DMS 273 treated with DMSO at 0.1 percent for 48 hours (cell line): ENCODE data around the gene SIRT7.

Source experiments
- DNase-seq: peaks from one replicate; lab custom pipeline; 2025; lab: John Stamatoyannopoulos, UW

SIRT7 gene

GRCh38 chr17:81885454-81885853 lies 32.5 kb downstream of the SIRT7 start:
- no peak for DNase-seq

GRCh38 chr17:81884968-81885367 lies 33.0 kb downstream of the SIRT7 start:
- DNase-seq, result no peak

DNA sequence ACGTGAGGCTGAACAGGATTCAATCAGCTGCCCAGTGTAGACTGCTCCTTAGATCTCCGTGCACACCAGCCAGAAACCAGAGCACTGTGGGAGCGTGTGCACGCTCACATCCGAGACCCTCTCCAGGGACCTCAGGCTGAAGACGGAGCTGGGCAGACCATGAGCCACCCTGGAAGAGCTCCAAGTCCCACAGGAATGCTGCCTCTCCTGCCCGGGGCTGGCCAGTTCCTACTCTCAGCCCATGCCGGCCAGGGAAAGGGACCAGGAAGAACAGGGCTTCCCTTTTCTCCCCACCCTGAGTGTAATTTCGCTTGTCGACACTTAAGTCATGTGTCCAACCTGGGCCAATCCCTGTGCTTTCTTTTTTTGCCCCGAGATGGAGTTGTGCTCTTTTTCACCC lies 33.5 kb downstream of the SIRT7 start:
- no peak for DNase-seq

- no peak for DNase-seq
Observed at GRCh38 chr17:81879121-81879520, 38.9 kb downstream of the SIRT7 start.

DNA sequence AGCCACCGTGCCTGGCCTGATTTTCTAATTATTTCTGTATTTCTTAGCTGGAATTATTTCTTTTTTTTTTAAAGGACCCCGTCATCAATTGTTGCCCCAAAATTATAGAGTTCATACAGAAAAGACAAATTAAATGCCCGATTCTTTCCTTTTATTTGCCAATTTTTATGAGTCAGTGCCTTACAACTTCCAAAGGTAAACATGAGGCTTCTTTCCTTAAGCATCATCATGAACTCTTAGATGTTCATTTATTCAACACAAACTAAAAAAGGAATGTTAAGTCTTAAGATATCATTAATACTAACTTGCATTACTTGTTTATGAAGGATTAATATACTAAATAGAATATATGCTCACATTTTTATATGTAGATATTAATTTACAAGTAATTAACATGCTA lies 39.7 kb downstream of the SIRT7 start:
- DNase-seq, result no peak

GRCh38 chr17:81877569-81877968 lies 40.4 kb downstream of the SIRT7 start:
- no peak for DNase-seq

DNA sequence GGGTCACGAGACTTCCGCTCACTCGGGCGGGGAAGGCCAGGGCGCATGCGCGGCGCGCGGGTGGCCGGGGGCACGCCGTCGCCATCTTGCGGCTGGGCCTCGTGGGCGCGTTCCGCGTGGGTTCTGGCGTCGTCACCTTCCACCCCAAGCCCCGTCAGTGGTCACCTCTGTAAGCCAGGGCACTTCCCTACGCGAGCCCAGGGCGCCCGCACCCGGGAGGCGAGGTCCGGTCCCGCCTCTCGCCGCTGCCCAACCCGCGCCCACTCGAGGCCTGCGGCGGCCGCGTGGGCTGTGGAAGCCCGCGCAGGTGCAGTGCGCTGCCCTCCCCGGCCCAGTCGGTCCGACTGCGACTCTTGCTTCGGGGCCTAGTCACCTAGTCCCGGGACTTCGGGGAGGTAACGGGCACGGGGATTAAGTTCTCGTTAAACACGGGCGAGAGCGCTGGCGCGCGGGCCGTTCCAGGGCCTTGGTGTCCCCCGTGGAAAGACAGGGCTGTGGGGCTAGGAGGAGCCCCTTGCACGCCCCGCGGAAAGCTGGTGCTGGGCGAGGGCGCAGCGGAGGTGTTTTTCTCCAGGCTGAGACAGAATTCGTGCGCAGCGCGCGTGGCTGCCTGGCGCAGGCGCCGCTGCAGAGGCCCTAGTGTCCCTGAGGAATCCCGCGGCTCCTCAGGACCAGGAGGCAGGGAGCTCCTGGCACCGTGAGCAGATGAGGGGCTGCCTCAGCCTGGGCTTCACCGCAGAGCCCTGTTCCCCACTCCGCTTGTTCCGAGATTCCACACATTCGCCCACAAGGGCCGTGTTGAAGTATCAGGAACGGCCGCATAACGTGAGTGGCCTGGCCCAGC lies 46.4 kb downstream of the SIRT7 start:
- no peak for DNase-seq

DNA sequence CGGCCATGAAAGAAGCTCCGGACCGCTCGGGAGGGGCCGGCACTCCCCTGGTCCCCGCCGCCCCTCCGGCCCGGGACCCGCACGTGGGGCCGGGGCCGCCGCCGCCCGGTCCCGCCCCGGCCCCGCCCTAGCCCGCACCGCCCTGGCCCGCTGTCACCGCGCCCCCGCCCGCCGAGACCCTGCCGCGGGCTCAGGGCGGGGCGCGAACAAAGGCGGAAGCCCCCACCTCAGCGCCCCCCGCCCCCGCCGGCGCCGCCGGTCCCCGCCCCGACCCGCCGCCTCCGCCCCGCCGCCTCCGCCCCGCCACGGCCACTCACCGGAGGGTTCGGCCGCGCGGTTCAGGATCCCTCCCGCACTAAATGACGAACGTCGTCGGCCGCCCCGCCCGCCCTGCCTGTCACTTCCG lies 47.0 kb downstream of the SIRT7 start, which contains the start of gene ARHGDIA:
Gene ARHGDIA, minus strand, starts transcription at position 357 of the 406 bp plus-strand sequence. CDS start 1,407 bp downstream, outside the sequence.
- no peak for DNase-seq

DNA sequence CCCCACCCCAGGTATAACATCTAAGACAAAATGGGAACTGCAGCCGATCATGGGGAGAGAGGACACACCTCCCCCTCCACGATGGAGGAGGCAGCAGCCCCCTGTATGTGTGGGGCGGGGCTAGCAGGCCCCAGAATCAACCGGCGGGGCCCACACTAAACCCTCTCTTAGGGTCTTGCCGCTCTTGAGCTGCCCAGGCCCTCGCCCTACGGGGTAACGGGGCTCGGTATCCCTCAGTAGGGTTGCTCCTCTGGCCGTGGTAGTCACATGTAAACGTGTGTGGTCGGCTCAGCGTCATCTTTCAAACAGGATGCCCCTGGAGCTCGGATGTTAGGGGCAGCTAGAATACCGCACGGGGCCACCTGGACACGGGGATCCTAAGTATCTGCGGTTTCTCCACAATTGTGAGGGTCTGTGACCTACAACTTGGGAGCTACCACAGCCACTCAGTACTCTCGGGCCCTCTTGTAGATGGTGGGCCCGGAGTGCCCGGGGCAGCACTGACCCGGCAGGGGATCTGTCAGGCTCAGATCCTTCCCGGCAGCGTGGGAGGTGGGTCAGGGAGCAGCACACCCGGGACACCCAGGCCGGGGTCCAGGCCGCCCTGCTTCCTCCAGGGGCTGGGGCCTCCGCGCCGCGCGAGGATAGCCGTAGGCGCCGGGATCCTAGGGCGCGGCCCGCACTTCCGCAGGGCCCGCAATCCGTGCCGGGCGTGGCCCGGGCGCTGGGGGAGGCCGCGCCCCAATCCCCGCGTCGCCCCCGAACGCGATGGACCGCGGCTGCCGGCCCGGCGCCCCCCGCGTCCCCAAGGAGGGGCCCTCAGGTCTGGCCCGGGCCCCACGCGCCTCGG lies 47.6 kb downstream of the SIRT7 start:
- DNase-seq, result no peak

DNA sequence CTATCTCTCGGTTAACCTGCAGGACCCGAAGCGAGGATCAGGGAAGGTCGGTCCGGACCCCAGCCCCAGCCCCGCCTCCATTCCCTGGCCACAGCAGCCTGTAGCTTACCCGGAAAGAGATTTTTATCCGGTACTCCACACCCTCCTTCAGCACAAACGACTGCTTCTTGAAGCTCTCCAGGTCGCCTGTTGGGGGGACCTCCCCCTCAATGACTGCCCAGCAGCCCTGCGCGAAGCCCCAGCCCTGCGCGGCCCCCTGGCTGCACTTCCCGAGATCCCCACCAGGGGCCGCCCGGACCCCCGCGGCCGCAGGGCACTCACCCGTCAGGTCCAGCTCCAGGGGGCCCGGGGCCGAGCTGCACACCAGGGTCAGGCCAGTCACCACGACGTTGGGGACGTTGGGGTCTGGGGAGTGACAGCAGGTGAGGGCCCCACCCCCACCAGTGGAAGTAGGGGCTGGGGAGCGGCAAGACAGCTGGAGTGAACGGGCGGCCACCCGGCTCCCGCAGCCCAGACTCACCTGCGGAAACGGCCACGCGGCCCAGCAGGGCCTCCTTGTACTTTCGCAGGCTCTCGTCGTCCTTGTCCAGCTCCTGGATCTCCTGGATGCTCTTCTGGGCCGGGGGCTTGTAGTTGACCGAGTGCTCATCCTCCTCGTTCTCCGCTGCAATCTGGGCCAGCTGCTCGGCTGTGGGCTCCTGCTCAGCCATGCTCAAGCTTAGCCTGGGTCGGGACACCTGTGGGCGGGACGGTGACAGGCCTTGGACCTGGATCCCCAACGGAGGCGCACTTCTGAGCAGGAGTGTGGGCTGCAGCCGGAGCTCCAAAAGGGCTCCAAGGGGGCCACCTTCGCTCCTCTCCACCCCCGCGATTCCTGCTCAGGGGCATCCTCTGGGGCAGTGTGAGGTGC lies 48.5 kb downstream of the SIRT7 start:
- DNase-seq, result no peak

DNA sequence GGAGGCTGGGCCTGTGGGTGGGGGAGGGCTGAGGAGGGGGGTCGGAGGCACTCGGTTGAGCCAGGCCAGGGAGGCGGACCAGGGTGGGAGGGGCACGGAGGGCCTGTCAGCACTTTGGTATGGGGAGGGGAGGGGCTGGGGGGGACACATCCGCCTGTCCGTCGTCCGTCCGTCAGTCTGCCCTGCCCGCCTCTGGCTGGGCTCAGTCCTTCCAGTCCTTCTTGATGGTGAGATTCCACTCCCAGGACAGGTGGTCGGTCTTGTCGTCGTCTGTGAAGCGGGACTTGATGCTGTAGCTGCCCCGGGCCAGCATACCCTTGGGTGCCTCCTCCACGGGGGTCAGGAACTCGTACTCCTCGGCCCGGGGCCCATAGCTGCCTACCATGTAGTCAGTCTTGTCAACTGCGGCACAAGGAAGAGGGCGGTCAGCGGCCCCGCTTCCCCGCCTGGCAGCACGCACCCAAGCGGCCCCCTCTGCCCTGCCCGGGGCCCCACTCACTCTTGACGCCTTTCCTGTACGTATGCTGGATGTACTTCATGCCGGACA lies 49.2 kb downstream of the SIRT7 start:
- no peak for DNase-seq

DNA sequence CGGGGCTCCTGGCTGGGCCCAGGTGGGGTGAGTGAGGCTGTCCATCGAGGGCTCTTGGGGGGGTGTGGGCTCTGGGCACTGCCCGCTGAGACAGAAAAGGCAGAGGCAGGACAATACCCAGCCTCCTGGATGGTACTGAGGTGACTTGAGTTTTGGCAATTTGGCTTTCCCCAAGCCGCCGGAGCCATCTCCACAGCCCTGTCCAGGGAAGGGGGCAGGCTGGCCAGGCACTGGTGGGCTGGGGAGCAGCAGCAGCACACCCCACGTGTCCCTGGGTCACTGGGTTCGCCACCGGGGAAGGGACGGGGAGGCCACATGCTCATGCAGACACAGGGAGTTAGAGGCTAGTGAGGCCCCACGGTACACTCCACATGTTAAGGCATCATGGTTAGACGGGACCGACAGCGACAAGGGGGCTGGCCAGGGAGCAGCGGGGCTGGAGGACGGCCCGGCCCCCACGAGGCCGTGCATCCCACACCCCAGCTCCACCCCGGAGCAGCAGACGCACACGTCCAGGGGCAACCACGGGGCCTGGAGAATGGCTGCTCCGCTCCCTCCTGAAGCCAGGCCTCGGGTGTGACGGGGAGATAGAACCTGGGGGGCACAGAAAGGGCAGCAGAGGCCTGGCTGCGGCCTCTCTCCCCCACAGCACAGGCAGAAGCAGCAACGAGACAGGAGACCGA lies 49.8 kb downstream of the SIRT7 start:
- DNase-seq, result no peak

GRCh38 chr17:81867170-81867990 lies 50.6 kb downstream of the SIRT7 start:
- DNase-seq, result peak; percentile 27

GRCh38 chr17:81866440-81867169 lies 51.4 kb downstream of the SIRT7 start:
- no peak for DNase-seq

- no peak for DNase-seq
Observed at GRCh38 chr17:81865733-81866439, 52.1 kb downstream of the SIRT7 start.

DNA sequence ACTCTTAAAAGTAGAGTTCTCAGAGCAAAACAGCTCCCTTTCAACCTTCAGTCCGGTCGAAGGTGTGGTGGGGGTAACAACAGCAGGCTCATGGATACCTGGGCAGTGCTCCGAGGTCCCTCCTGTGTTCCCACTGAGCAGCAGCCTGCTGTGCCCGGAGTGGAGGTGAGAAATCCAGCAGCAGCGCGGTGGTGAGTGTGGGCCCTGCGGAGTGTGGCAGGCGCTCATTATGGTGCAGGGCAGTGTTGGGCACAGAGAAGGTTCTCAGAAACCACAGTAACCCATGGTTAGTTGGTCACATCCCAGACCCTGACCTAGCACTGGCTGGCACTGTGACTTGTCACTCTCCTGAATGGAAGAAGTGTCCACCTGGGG lies 52.6 kb downstream of the SIRT7 start:
- DNase-seq, result no peak

DNA sequence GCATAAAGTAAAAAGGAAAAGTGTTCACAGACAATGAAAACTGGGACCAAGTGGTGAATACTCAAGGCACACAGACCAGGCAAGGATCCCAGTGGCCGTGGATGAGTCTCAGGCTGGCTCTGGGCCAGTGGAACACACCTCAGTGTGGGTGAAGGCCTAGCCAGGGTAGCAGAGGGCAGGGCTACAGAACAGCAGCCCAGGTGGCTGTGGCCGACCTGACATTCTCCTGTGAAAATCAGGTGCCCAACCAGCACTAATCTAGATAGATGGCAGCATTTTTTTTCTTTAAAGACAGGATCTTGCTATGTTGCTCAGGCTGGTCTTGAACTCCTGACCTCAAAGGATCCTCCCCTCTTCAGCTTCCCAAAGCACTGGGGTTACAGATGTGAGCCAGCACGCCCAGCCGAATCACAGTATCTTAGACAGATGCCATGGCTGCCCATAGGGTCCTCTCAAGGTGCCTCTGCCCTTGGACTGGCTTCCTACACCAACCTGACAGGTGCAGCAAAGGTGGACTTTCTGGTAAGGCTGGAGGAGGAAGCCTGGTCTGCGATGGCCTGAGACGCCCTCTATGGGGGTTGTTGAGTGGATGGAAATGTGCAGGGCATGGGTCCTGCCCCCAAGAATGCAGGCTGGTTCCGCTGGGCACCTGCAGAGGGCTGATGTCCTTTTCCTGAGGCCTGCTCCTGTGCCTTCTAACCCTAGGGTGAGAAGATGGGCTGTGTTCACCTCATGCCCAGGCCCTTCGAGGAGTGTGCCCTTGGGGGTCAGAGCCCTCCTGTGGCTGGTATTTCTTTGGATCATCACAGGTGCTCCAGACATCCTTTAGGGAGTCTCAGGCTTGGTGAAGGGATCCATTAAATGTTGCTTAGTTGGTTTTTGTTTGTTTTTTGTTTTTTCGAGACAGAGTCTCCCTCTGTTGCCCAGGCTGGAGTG lies 53.9 kb downstream of the SIRT7 start:
- no peak for DNase-seq
